ENCODE data around the gene RPS14.

The RPS14 gene

GRCh38 chr5:150398722-150399523, 50.6 kb downstream of the RPS14 start:
- no peak for DNase-seq

DNA sequence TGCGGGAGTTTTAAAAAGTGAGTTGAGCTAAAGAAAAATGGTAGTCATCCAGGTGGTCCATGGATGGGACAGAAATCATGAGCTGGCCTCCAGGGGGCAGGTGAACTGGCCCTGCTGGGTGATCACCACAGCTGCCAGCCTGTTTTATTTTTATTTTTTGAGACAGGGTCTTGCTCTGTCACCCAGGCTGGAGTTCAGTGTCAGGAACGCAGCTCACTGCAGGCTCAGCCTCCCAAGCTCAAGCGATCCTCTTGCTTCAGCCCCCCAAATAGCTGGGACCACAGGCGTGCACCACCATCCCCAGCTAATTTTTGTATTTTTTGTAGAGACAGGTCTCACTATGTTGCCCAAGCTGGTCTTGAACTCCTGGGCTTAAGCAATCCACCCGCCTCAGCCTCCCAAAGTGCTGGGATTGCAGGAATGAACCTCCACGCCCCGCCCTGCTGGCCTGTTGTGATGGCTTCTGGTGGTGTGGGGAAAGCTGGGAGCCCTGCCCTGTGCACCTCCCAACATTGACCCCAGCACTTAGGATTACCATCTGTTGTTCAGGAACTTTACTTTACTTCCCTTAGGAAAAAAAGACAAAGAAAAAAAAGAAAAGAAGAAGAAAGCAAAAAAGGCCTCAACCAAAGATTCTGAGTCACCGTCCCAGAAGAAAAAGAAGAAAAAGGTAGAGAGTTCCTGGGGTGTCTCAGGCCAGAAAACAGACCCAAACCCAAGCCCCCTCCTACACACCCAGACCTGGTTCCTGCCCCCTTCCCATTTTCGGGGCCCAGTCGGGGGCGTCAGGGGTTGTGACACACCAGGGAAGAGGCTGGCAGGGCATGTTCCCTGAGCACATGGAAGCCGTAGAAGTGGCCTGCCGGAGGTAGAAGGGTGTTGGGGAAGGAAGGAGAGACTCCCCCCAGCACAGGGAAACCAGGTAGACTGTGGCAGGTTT, 51.5 kb downstream of the RPS14 start:
- DNase-seq: no peak

GRCh38 chr5:150397146-150397781, 52.3 kb downstream of the RPS14 start:
- DNase-seq: no peak

GRCh38 chr5:150396267-150396666, 53.3 kb downstream of the RPS14 start:
- DNase-seq: no peak

DNA sequence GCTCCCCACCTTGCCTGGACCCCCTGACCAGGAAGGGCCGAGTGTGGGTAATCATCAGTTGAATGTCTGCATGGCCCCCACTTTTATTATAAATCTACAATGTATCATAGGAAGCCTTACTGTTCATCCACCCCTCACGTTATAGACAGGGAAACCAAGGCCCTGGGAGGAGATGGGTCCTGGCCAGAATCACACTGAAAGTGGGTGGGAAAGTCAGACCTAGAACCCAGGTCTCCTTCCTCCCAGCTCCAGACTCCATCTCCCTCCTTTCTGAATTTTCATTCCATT, 53.9 kb downstream of the RPS14 start:
- no peak for DNase-seq

GRCh38 chr5:150394912-150395687, 54.4 kb downstream of the RPS14 start:
- DNase-seq: no peak

GRCh38 chr5:150394131-150394530, 55.4 kb downstream of the RPS14 start:
- no peak for DNase-seq

DNA sequence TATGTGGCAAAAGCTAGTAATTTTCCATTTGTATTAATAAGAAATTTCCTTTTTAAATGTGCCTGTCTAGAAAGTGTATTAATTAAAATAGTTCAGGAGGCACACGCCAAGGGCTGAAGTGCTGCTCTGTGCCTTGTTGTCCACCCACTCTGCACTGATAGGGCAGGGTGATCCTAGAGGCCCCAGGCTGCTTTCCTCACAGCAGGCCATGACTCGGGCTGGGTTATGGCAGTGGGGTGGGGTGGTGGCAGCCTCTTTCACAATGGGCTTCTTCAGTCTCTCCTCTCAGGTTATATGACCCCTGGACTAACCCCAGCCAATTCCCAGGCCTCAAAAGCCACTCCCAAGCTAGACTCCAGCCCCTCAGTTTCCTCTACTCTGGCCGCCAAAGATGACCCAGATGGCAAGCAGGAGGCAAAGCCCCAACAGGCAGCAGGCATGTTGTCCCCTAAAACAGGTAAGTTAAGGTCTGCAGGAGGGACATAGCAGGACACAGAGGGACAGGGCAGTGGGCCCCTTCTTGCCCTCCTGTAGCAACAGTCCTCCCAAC, 56.4 kb downstream of the RPS14 start:
- DNase-seq: no peak

DNA sequence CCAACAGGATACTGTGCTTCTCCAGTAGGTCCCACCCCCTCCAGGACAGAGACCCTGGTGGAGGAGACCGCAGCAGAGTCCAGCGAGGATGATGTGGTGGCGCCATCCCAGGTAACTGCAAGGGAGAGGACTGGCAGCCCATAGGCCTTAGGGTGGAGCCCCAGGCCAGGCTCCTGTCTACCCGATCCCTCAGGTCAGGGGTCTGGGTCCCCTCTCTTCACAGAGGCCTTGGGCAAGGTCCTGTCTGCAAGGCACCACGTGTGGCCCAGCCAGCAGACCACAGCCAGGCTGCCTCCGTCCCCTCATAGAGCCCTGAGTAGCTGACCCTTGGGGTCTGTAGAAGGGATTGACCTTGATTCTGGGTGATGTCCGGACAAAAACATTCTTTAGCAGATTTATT, 56.9 kb downstream of the RPS14 start:
- DNase-seq: no peak
